Urothelium cell line (cell line): ENCODE data around the gene ZNF662.

Experiments
- DNase-seq: peaks from one replicate; pipeline ENCODE4 v3.0.0; 2011; ENCODE audit warnings: low spot score, mixed read lengths
- FAIRE-seq: peaks from 2 replicates; lab custom pipeline; 2011; peaks lifted over from hg19 to GRCh38; lab: Jason Lieb, UNC

ZNF662 gene

DNA sequence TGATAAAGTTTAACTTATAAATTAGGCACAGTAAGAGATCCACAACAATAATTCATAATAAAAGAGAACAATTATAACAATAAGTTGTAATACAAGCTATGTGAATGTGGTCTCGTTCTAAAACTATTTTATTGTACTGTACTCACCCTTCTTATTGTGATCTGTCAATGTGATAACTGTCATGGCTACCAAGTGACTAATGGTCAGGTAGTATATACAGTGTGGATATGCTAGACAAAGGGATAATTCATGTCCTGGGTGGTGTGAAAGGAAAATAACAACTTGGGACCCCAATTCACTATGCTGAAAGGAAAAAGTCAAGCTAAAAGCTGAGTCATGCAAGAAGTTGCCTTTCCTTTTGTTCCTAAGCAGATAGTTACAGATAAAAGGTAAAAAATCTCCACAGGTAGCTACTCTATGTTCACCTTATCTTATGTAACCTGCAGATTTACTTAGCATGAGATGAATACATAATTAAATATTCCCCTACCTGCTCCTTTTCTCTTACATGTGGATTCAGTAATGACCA, 19.6 kb upstream of the ZNF662 start:
- DNase-seq (no peak), FAIRE-seq (no peak)

DNA sequence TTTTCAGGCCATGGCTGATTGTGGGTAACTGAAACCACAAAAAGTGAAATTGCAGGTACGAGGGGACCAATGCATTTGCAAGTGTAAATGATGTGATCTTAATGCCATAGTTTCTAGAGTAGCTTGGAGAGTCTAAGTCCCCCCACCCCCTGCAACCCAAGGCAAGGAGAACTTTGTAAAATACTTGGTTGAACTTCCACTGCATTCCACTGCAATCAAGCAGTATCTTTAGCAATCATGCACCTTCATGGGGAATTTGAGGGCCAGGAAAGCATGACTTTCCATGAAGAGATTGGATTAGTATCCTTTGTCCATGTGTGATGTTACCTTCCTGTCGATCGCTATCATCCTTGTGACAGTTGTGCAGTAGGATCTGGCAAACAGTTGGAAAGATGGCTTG, 18.9 kb upstream of the ZNF662 start:
- DNase-seq, result no peak
- no peak for FAIRE-seq

DNA sequence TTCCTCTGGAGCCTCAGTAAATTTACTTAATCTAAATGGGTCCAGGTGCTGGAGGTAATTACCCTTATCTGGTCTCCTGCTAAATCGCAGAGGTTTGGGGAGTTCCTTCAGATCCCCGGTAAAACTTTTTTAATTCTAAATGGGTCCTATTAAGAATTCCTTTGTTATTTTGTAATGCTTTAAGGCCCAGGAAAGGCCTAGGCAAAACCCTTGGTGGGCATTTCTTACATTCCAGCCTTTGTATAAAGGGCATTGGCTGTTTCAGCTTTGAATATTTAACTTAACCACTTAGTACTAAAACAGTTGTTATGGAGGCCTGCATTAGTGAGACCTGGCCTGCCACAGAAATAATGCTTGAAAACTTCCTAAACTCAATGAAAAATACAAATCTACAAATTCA, 14.9 kb upstream of the ZNF662 start:
- no peak for FAIRE-seq
- no peak for DNase-seq

DNA sequence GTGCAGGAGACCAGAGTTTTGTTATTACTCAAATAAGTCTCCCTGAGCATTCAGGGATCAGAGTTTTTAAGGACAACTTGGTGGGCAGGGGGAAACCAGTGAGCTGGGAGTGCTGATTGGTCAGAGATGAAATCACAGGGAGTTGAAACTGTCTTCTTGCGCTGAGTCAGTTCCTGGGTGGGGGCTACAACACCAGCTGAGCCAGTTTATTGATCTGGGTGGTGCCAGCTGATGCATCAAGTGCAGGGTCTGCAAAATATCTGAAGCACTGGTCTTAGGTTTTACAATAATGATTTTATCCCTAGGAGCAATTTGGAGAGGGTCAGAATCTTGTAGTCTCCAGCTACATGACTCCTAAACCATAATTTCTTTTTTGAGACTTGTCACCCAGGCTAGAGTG, 13.8 kb upstream of the ZNF662 start:
- FAIRE-seq (no peak), DNase-seq (no peak)

DNA sequence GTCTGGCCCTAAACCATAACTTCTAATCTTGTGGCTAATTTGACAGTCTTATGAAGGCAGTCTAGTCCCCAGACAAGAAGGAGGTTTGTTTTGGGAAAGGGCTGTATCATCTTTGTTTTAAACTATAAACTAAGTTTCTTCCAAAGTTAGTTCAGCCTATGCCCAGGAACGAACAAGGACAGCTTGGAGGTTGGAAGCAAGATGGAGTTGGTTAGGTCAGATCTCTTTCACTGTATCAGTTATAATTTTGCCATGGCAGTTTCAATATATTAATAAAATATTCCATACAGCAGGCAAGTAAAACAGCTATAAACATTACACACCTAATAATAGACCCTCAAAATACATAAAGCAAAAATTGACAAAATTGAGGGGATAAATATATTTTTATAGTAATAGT, 13.1 kb upstream of the ZNF662 start:
- FAIRE-seq, result no peak
- no peak for DNase-seq

DNA sequence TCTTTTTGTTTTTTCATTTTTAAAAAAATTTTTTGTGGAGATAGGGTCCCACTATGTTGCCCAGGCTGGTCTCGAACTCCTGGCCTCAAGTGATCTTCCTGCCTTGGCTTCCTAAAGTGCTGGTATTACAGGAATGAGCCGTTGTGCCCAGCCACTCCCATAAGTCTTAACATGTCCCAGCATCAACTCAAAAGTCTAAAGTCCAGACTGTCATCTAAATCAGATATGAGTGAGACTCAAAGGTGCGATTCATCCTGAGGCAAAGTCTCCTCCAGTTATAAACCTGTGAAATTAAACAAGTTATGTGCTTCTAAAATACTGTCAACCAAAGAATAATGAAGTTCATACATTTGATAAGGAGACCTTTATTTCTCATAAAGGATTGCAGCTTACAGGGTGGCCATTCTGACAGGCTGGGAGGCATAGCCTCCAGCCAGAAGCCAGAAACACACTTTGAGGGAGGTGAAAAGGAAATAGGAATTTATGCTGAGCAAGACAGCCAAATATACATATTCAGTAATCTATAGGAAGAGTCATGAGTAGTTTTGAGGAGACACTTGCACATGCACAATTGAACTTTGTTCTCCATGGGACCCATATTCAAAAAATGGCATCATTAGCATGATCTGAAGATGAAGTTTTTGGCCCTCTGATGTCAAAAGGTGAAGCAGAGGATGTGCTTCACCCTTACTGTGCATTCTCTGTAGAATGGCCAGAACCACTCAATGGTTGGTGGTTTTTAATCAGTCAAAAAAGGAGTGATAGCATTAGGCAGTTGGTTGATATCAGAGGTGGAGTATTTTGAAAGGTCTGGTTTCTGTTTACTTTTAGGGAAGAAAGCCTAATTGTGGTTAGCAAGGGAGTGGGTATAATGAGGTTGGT, 11.0 kb upstream of the ZNF662 start:
- DNase-seq (no peak), FAIRE-seq (no peak)

DNA sequence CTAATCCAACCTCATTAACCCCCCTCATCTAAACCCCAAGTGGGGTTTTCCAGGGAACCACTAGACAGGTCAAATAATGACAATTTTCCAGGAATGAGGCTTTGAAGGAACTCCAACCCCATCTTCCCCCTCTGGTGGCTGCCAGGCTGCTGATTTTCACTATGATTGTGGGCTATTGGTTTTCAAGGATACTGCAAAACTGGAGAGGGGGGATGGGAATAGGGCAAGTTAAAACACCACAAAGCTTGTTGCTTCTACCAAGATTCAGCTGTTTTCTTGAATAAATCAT, 10.4 kb upstream of the ZNF662 start:
- no peak for DNase-seq
- FAIRE-seq, result no peak

DNA sequence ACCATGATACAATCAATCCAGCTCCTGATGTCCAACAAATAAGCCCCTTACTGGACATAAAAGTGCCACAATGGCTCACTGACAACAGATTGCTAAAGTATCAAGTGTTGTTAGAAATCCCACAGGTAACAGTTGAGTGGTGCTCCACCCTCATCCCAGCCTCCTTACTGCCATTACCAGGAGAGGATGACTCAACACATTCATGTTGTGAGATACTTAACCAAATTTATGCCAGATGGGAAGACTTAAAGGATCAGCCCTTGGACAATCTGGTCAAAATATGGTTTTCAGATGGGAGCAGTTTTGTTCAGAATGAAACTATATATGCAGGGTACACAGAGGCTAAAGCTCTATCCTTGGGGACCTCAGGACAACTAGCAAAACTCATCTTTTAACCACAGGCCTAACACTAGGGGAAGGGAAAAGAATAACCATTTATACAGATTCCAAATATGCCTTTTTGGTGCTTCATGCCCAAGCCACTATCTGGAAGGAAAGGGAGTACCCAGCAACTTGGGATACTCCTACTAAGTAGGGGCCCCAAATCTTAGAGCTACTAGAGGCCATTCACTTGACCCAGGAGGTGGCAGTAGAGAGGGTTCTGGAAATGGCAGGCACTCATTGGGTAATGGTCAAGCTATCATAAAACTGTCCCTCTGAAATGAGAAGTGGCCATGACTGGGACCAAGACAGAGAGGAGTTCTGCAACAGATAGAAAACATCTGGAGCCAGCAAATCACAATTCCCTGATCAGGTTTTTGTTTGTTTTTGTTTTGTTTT, 6.9 kb upstream of the ZNF662 start:
- DNase-seq, result no peak
- FAIRE-seq, result no peak

DNA sequence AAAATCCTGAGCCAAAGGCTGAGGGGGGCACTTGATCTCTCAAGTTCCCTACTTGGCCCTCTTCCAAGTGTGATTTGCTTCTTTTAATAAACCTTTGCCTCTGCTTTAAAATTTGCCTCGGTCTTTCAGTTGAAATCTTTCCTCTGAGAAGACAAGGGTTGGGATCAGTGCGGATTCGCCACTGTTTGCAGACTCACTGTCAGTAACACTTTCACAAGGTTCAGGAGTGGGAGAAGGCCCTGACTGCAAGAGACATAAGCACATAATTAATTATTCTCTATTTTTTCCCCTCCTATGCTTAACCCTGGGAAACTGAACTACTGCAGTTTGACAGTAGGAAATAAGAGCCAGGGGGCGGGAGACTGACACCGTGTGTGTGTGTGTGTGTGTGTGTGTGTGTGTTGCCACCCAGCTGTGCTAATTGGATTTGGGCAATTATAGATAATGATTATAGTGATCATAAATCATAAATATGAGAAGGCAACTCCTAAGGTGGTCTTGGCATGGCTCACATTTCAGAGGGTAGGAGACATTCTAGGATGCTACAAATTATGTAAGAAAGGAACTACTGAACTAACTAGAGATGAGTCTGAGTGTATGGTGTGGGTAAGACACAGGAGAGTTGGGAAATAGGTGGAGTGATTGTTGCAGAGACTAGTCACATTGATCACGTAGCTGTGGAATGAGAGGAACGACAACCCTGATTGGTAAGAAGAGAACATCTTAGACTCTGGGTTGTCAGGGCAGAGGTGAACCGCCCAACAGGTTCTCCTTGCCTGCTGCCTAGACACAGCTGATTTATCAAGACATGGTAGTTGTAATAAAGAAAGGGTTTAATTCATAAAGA, 5.5 kb upstream of the ZNF662 start:
- FAIRE-seq (no peak), DNase-seq (no peak)

DNA sequence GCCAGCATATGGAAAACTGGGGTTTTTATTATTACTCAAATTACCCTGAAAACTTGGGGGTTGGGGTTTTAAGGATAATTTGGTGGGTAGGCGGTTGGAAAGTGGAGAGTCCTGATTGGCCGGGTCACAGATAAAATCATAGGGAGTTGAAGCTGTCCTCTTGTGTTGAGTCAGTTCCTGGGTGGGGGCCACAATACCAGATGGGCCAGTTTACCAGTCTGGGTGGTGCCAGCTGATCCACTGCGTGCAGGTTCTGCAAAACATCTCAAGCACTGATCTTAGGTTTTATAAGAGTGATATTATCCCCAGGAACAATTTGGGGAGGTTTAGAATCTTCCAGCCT, 4.9 kb upstream of the ZNF662 start:
- no peak for FAIRE-seq

DNA sequence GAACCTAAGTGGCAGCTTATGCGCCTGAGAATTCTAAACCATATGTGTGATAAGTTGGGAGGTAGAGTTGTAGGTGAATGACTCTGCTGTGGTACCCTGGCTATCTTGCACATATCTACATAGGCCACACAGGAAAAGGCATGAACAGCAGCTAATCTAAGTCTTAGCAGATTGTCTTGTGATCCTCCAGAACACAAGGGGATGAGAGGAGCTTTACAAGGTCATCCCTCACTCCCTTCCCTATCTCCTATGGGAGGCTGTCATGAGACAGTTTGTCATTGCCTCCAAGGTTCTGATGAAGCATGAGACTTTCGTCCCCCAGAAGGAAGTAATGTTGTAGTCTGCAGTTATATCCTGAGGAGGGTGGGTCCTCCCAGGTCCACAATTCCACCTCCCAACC, 3.7 kb upstream of the ZNF662 start:
- DNase-seq, result no peak
- FAIRE-seq, result no peak

More for the DNA sequence above, 4.9 kb upstream of the ZNF662 start:
- no peak for DNase-seq

DNA sequence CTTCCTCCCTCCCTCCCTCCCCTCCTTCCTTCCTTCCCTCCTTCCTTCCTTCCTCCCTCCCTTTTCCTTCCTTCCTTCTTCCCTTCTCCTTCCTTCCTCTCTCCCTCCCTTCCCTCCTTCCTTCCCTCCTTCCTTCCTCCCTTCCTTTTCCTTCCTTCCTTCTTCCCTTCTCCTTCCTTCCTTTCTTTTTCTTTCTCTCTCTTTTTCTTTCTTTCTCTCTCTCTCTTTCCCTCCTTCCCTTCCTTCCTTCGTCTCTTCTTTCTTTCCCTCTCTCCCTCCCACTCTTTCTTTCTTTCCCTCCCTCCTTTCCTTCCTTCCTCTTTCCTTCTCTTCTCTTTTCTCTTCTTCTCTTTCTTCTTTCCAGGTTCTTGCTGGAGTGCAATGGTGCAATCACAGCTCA, 1.9 kb upstream of the ZNF662 start:
- DNase-seq, result no peak
- no peak for FAIRE-seq

DNA sequence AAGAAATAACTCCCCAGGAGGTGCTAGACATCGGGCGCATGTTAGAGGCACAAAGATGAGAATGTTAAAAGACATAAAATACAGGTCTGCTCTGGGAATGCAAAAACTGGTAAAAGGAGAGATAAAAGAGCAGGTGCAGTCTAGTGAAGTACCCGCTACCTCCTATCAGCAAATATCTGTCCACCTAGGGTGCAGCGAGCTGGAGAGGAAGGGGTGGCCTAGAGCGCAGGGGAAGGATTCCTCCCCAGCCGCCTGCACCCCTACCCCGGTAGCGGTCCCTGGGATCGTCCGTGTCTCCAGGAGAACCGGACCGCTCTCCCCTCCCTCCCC, 237 bp upstream of the ZNF662 start:
- DNase-seq (no peak), FAIRE-seq (no peak)

DNA sequence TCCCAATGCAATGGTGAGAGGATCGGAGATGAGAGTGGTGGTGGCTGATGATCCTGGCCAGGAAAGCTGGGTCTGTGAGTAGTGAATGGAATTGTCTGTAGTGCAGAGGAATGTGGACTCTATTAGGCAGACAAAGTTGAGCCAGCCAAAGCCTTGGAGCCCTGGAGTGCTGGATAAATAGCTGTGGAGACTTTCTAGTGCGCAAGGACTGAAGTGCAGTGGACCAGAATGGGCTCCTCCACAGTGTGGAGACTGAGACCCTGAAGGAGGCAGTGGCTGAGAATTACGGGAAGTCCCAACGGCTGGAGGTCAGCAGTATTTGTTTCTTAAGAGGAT, 874 bp downstream of the ZNF662 start:
- DNase-seq (peak; percentile 8), FAIRE-seq (no peak)

DNA sequence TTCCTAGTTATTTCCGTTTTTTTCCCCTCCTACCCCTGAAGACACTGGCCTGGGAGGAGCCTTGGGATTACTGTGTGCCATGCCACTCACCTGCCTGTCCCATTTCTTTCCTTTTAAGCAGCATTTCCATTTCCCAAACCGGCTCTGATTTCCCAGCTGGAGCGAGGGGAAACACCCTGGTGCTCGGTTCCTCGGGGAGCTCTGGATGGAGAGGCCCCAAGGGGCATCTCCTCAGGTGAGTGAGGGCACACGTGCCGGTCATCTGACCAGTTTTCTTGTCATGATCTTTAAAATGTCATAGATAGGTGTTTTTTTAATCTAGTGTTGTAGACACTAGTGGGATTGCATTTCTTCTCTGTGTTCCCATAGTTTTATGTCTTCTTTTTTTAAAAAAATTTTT, 2.7 kb downstream of the ZNF662 start:
- DNase-seq (no peak), FAIRE-seq (no peak)

DNA sequence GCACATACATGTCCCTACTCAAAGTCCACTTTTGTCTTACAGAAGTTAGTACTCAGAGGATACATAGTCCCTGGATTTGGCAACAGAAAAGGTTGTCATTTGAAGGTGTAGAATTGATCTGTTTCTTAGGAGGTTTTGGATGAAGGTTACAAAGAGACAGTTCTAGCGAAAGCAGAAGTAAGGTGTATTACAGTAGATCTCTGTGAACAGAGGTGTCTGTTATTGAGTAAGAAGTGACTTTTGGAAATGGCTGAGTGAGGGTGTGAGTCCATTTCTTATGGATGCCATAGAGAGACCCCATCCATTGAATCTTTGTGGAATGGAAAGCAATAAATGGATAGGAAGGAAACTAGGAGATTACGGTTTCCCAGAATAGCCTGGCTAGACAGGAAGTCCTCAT, 5.6 kb downstream of the ZNF662 start:
- peak; percentile 17 for FAIRE-seq
- no peak for DNase-seq

DNA sequence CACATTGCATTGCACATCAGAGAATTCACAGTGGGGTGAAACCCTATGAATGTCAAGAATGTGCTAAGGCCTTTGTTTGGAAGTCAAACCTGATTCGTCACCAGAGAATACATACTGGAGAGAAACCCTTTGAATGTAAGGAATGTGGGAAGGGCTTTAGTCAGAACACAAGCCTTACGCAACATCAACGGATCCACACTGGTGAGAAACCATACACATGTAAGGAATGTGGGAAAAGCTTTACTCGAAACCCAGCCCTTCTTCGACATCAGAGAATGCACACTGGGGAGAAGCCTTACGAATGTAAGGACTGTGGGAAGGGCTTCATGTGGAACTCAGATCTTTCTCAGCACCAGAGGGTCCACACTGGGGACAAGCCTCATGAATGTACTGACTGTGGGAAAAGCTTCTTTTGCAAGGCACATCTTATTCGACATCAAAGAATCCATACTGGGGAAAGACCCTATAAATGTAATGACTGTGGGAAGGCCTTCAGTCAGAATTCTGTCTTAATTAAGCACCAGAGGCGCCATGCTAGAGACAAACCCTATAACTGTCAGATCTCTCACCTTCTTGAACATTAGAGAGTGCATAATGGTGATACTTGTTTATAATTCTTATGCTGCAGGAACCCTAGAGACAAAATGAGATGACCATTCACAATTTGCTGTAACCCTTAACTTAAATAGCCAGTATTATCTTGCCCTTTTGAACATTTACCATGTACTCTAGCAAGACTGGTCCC, 9.0 kb downstream of the ZNF662 start:
- no peak for DNase-seq
- FAIRE-seq, result no peak

DNA sequence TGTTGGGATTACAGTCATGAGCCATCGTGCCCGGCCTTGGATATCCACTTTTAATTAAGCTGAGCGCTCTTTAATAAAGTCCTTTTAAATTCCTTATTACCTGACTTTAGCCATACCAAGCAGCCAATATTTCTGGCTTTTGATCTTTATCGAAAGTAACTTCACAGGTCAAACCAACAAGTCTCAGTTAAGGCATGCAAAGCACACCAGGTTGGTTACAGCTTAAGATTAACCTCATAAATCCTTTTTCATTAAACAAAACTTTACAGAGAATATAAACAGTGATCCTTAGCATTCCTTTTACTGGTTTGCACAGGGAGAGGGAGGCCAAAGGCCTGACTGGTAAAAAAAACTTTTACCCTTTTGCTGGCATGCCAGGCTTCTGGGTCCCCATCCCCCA, 17.7 kb downstream of the ZNF662 start:
- no peak for FAIRE-seq
- DNase-seq, result no peak

DNA sequence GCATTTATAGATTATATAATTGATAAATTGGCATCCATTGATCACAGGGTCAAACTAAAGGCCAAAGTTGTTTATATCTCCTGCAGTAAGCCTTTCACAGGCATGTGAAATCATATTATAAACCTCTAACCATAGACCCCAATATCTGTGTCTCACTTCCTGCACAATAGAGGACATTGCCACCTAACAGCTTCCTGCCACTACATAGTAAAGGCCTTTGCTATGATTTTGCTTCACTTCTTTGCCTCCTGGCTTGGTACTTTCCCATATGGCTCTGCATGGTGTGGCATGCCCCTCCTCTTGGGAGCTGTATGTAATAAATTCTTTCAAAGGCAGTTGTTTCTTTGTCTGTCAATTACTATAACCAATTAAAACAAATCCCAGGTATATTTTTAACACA, 20.4 kb downstream of the ZNF662 start:
- FAIRE-seq (no peak), DNase-seq (no peak)

DNA sequence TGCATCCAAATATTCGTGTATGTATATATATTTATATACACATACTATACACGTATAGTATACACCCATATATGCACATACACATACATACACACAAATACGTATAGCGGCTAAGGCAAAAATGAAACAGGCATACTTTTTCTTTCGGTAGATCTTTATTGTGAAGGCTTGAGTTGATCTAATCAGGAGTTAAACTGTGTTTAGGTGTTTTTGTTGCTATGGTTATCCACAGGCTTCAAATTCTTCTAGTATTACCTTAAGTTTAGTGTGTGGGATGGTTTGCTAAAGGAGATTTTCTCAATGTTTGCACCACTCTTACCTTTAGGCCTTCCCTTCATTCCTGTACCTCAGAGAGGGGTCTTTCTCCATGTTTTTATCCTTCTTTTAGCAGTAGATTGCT, 28.2 kb downstream of the ZNF662 start:
- DNase-seq (no peak), FAIRE-seq (no peak)

DNA sequence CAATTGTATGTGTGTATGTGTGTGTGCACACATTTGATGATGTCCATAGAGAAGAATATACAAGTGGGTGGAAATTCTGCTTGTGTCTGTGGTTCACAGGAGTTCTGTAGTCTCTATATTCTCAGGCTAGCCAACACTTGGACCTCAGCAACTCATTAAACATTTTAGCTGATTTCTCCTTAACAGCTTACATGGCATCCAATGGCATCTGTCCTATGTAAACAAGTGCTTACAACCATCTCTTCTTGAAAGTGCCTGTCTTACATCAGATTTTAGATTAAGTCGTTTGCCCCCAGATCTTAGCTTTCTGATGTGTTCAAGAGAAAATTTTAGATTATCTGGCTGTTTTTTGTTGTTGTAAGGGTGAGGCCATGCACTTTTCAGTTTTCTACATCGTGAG, 29.0 kb downstream of the ZNF662 start:
- FAIRE-seq (no peak), DNase-seq (no peak)
